ENCODE results near the gene C14orf180.

DNA sequence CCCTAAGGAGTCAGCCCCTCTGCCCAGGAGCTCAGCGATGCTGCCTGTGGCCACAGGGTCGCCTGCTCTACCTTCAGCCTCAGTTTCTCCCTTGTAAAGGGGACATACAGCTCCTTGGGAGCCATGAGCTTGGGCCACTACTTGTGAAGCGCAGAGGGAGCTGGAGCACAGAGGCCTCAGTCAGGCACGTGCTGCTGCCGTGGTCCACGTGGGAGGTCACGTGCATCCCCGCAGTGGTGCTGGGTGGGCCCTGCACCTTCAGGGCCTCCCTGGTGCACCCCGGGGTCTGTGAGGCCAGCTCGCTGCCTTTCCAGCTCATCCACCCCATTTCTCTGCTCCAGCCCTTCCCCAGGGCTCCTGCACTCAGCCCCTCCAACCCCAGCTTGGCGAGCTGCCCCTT lies 10.9 kb upstream of the C14orf180 start:
- TF ChIP-seq SCRT2 (tag by site-specific recombination; IDR thresholded peaks at IDR 0.05): no peak
- no peak for TF ChIP-seq ZNF16 (tag by site-specific recombination; IDR thresholded peaks at IDR 0.05; ENCODE audit: low read depth)
- TF ChIP-seq CTCF (tag by site-specific recombination; IDR thresholded peaks at IDR 0.05): no peak
- TF ChIP-seq MEIS1 (CRISPR knock-in tag; IDR thresholded peaks at IDR 0.05; ENCODE audit: borderline replicate concordance): no peak
